HepG2 (cell line): ENCODE data around the gene BMAL1. TPM values are rescaled to one million over a fixed set of nuclear protein-coding genes. Genes with fewer than 3 reads are reported as not detected.

ENCODE experiments used
- ATAC-seq: fragments of 200-7000 bp; cut with Tn5 transposase; 3 replicates; pipeline ENCODE4 v1.9.1; 2020; ENCODE audit warnings: mild to moderate bottlenecking, moderate library complexity
- BruUV-seq: library from RNA; stranded (reverse); fragments of 400-500 nt; replicated peaks from 2 replicates; lab custom pipeline; 2021; lab: Mats Ljungman, UMichigan
- CTCF ChIA-PET: fragments of 300-600 bp; formaldehyde crosslinking; extraction: SDS; loops from one replicate; lab custom pipeline; 2021; ENCODE audit warnings: low total read pairs, inconsistent platforms, low intra/inter-chr PET ratio; lab: Yijun Ruan, JAX
- POLR2A ChIA-PET: fragments of 350-600 bp; sonication (Branson Sonifier 250); formaldehyde crosslinking; loops from one replicate; lab custom pipeline; 2020; ENCODE audit warnings: antibody characterized with exemption, inconsistent platforms; lab: Yijun Ruan, JAX
- DNase-seq: peaks from one replicate; pipeline ENCODE4 v3.0.0-alpha.2; 2015; ENCODE audit warnings: low spot score
- FAIRE-seq: peaks from 3 replicates; lab custom pipeline; 2011; peaks lifted over from hg19 to GRCh38; lab: Jason Lieb, UNC
- H2AFZ ChIP-seq: one replicate; pipeline ENCODE4 v1.6.1; 2011; ENCODE audit warnings: low read length, inconsistent platforms
- H3K27ac ChIP-seq: fragments of 300-600 bp; 3 replicates; pipeline ENCODE4 v1.8.0; 2011; ENCODE audit warnings: mixed run types, mild to moderate bottlenecking, mixed read lengths, low read length, inconsistent platforms; ENCODE audit not compliant: insufficient read depth; ENCODE audit errors: extremely low read length
- H3K27me3 ChIP-seq, 2 experiments: fragments of 200-600 bp in 1 of 2; 2 replicates in 1 of 2; 3 replicates in 1 of 2; pipeline versions ENCODE4 v1.6.0 to v1.8.0; 2011; ENCODE audit warnings: low read length in 2 of 2, mild to moderate bottlenecking in 2 of 2, moderate library complexity in 2 of 2, inconsistent platforms in 1 of 2; ENCODE audit not compliant: insufficient read depth in 2 of 2, control insufficient read depth in 1 of 2
- H3K36me3 ChIP-seq, 2 experiments: fragments of 200-600 bp in 1 of 2; replicated peaks in 1 of 2; 2 replicates in 1 of 2; 3 replicates in 1 of 2; pipeline versions ENCODE4 v1.5.1 to v1.8.0; 2011; ENCODE audit warnings: low read length in 2 of 2, inconsistent platforms in 1 of 2; ENCODE audit not compliant: insufficient read depth in 2 of 2, control insufficient read depth in 1 of 2
- H3K4me1 ChIP-seq: 2 replicates; pipeline ENCODE4 v1.5.1; 2012; ENCODE audit warnings: low read length, inconsistent platforms; ENCODE audit not compliant: insufficient read depth
- H3K4me2 ChIP-seq: 2 replicates; pipeline ENCODE4 v1.6.0; 2011; ENCODE audit warnings: low read depth, low read length, inconsistent platforms
- H3K4me3 ChIP-seq, 3 experiments: fragments of 200-600 bp in 1 of 3; sonication (generic), shearing (Covaris generic) in 1 of 3; replicated peaks in 1 of 3; 2 replicates each; pipeline ENCODE4 v1.5.1; 2011 to 2016; ENCODE audit warnings: low read length in 3 of 3, inconsistent platforms in 2 of 3, low read depth in 2 of 3, mild to moderate bottlenecking in 2 of 3, control low read depth in 1 of 3, mixed read lengths in 1 of 3; ENCODE audit not compliant: insufficient read depth in 1 of 3
- H3K79me2 ChIP-seq: one replicate; pipeline ENCODE4 v1.6.1; 2011; ENCODE audit warnings: low read length, inconsistent platforms; ENCODE audit not compliant: insufficient read depth
- H3K9ac ChIP-seq: 2 replicates; pipeline ENCODE4 v1.6.0; 2011; ENCODE audit warnings: mild to moderate bottlenecking, low read depth, low read length, inconsistent platforms; ENCODE audit not compliant: insufficient read depth
- H3K9me3 ChIP-seq: 2 replicates; pipeline ENCODE4 v1.5.1; 2012; ENCODE audit warnings: mild to moderate bottlenecking, low read length
- H4K20me1 ChIP-seq: 2 replicates; pipeline ENCODE4 v1.6.0; 2011; ENCODE audit warnings: inconsistent platforms, mild to moderate bottlenecking, low read length, moderate library complexity; ENCODE audit not compliant: insufficient read depth
- BHLHE40 ChIP-seq: IDR thresholded peaks from 2 replicates; pipeline ENCODE4 v1.6.1; 2011; ENCODE audit warnings: low read length, improper control_type of control experiment
- GTF2F1 ChIP-seq: fragments of 150-350 bp; IDR thresholded peaks from 2 replicates; pipeline ENCODE4 v1.6.1; 2014; ENCODE audit warnings: low read length
- MTERF4 ChIP-seq: sonication (generic); formaldehyde crosslinking; IDR thresholded peaks from 2 replicates; pipeline ENCODE4 v1.8.0; 2023; ENCODE audit warnings: mild to moderate bottlenecking, missing genetic modification reagents
- NFE2L2 ChIP-seq: fragments of 150-350 bp; IDR thresholded peaks from 2 replicates; pipeline ENCODE4 v1.6.1; 2014; ENCODE audit warnings: low read length
- NR3C1 ChIP-seq: sonication (generic); formaldehyde crosslinking; IDR thresholded peaks from 2 replicates; pipeline ENCODE4 v1.4.0; 2020; ENCODE audit warnings: missing genetic modification reagents
- RBFOX2 ChIP-seq: fragments of 200-400 bp; formaldehyde crosslinking; IDR thresholded peaks from 2 replicates; pipeline ENCODE4 v1.6.1; 2017; ENCODE audit warnings: low read depth, mild to moderate bottlenecking, low read length
- SRF ChIP-seq: IDR thresholded peaks from 2 replicates; pipeline ENCODE4 v1.6.1; 2011; ENCODE audit warnings: mild to moderate bottlenecking, low read depth, low read length, moderate library complexity
- ZFP82 ChIP-seq: sonication (generic); formaldehyde crosslinking; IDR thresholded peaks from 2 replicates; pipeline ENCODE4 v1.5.1; 2020; ENCODE audit warnings: mild to moderate bottlenecking, missing genetic modification reagents, borderline replicate concordance
- ZKSCAN5 ChIP-seq: sonication (generic); formaldehyde crosslinking; IDR thresholded peaks from 2 replicates; pipeline ENCODE4 v1.5.1; 2020; ENCODE audit warnings: mild to moderate bottlenecking, missing genetic modification reagents
- ZNF230 ChIP-seq: sonication (generic); formaldehyde crosslinking; IDR thresholded peaks from 2 replicates; pipeline ENCODE4 v1.4.0; 2020; ENCODE audit warnings: mild to moderate bottlenecking, missing genetic modification reagents
- ZSCAN22 ChIP-seq: sonication (generic); formaldehyde crosslinking; IDR thresholded peaks from 2 replicates; pipeline ENCODE4 v1.4.0; 2020; ENCODE audit warnings: mild to moderate bottlenecking, missing genetic modification reagents
- in situ Hi-C: cut with HindIII; loops from 2 replicates; pipeline ENCODE4 v1.10.0; 2017; ENCODE audit warnings: low pct_unique_long_range_greater_than_20kb; ENCODE audit not compliant: extremely low pct_ligation_motif_present
- intact Hi-C: fragments of 100-400 bp; cut with micrococcal nuclease; formaldehyde crosslinking; loops from one replicate; pipeline ENCODE4 v1.10.0; 2022; ENCODE audit not compliant: unreplicated experiment
- polyA plus RNA-seq, 8 experiments: library from polyadenylated mRNA; depleted of rRNA in 3 of 8; stranded (reverse) in 7 of 8; unstranded in 1 of 8; fragments of >200 nt; fragmentation: Illumina TruSeq in 4 of 8; extraction: Trizol in 4 of 8; gene quantifications; 2 replicates each; pipeline versions ENCODE4 v1.2.1 to v1.2.3, GENCODE V29; 2011 to 2016; ENCODE audit warnings: low read depth in 4 of 8, missing spikeins in 1 of 8, mixed read lengths in 1 of 8; ENCODE audit not compliant: insufficient read depth in 1 of 8
- total RNA-seq, 5 experiments: library from RNA; depleted of rRNA; stranded (reverse); fragments of >200 nt; fragmentation: Illumina TruSeq; extraction: Trizol; gene quantifications; 2 replicates each; pipeline ENCODE4 v1.2.3, GENCODE V29; 2016; ENCODE audit warnings: low read depth in 1 of 5

Gene BMAL1
- total and polyA plus RNA-seq, 2 of the 13 experiments (the other 11 are each of a cell fraction or from before 2014, with no cell fraction given): 4.5 to 4.8 TPM

GRCh38 chr11:13301522-13301921, 23.9 kb downstream of the BMAL1 start:
- BruUV-seq: no TSS peak
- in situ Hi-C loops (no loop called here), intact Hi-C loops (no loop called here)
- Histone ChIP-seq H3K4me1 (peaks cover 17% of the 10 kb centered on the region; the same call in 1 of the 2 replicates), H3K79me2 (no peaks in the 10 kb centered on the region), H2AFZ (no peak overlapping the region), H3K4me3 (no peak overlapping the region), H3K27ac (no peak overlapping the region), H3K36me3 (no peaks in the 10 kb centered on the region), H3K9ac (no peak overlapping the region), H3K4me2 (no peak overlapping the region), H3K27me3 (0 out of 5 replicates have a peak, but pooled peaks cover 0 to 3% of the 10 kb centered on the region in 2 experiments), H4K20me1 (no peaks in the 10 kb centered on the region), H3K9me3 (no peaks in the 10 kb centered on the region)
- TF ChIP-seq MTERF4 (CRISPR knock-in tag): no peak
- no peak for TF ChIP-seq ZKSCAN5 (CRISPR knock-in tag)
- no peak for TF ChIP-seq ZSCAN22
- no peak for TF ChIP-seq RBFOX2
- TF ChIP-seq SRF: no peak
- TF ChIP-seq NFE2L2: no peak
- no peak for TF ChIP-seq GTF2F1
- TF ChIP-seq BHLHE40: no peak
- TF ChIP-seq ZNF230 (CRISPR knock-in tag): no peak
- TF ChIP-seq ZFP82 (CRISPR knock-in tag): no peak
- TF ChIP-seq NR3C1 (CRISPR knock-in tag): no peak
- DNase-seq (no peak), ATAC-seq (no peak), FAIRE-seq (no peak)
- CTCF ChIA-PET: no interaction called here
- POLR2A ChIA-PET: no interaction called here
